Left lung (tissue), 10 donors: ENCODE data around the gene ENOX1. TPM values are rescaled to one million over a fixed set of nuclear protein-coding genes. Genes with fewer than 3 reads are reported as not detected.

Experiments
- ATAC-seq: fragments of 200-7000 bp; cut with Tn5 transposase; one replicate; pipeline ENCODE4 v1.9.1; 2020; ENCODE audit warnings: moderate library complexity
- DNase-seq, 4 donors: peaks; one replicate each; pipeline ENCODE4 v3.0.0-alpha.2; 2013 to 2020
- H3K27ac ChIP-seq, 2 donors: fragments of 200-600 bp; sonication (generic) in 1 of 2; one replicate each; pipeline versions ENCODE4 v1.5.0 to v1.8.0; 2020 to 2021
- H3K27me3 ChIP-seq, 2 donors: fragments of 200-600 bp; sonication (generic) in 1 of 2; one replicate each; pipeline versions ENCODE4 v1.5.0 to v1.8.0; 2020 to 2021
- H3K36me3 ChIP-seq, 2 donors: fragments of 200-600 bp; sonication (generic) in 1 of 2; one replicate each; pipeline versions ENCODE4 v1.5.0 to v1.8.0; 2020 to 2021
- H3K4me1 ChIP-seq, 2 donors: fragments of 200-600 bp; one replicate each; pipeline ENCODE4 v1.8.0; 2021
- H3K4me3 ChIP-seq, 2 donors: fragments of 200-600 bp; sonication (generic) in 1 of 2; one replicate each; pipeline versions ENCODE4 v1.5.0 to v1.8.0; 2020 to 2021; ENCODE audit warnings: mild to moderate bottlenecking in 1 of 2
- H3K9me3 ChIP-seq, 2 donors: fragments of 200-600 bp; sonication (generic) in 1 of 2; one replicate each; pipeline versions ENCODE4 v1.5.0 to v1.8.0; 2020 to 2021
- intact Hi-C, 2 donors: fragments of 100-400 bp; cut with DNase I; formaldehyde crosslinking; loops; one replicate each; pipeline versions ENCODE4 v1.11.2 to v1.14.2; 2022
- polyA plus RNA-seq, 6 donors: library from polyadenylated mRNA; unstranded; fragments of 120-200 nt; gene quantifications; one replicate each; pipeline ENCODE4 v1.2.1, GENCODE V29; 2013; ENCODE audit not compliant: insufficient read length in 6 of 6
- total RNA-seq, 2 donors: library from RNA; stranded (reverse); fragmentation: NEBNext Ultra II Directional; extraction: Animal tissue kit (Norgen Biotek cat#: 25700); gene quantifications; one replicate each; pipeline ENCODE4 v1.2.1, GENCODE V29; 2021
- TF ChIP-seq, protein P1 (sequence below), 2 donors: fragments of 200-600 bp; sonication (generic) in 1 of 2; IDR thresholded peaks; one replicate each; pipeline versions ENCODE4 v1.5.0 to v1.8.0; 2021; ENCODE audit warnings: antibody characterized with exemption in 2 of 2
- donor health status: DM: no; HTN: yes; CAD: no.
- donor health status: DM: no; HTN: no; CAD: no.

Gene ENOX1
- total and polyA plus RNA-seq, 8 donors, result 1.5 to 9.0 (median 6.8) TPM

GRCh38 chr13:43614063-43614462 lies 172.7 kb downstream of the ENOX1 start:
- intact Hi-C loops, result no loop called here
- Histone ChIP-seq H3K36me3 (no peaks in the 10 kb centered on the region), H3K27me3 (no peaks in the 10 kb centered on the region), H3K27ac (no peak overlapping the region), H3K4me3 (no peak overlapping the region), H3K9me3 (peaks cover 0 to 6% of the 10 kb centered on the region in 2 donors), H3K4me1 (no peaks in the 10 kb centered on the region)
- ATAC-seq (no peak), DNase-seq (no peak)
- TF ChIP-seq, protein P1, sequence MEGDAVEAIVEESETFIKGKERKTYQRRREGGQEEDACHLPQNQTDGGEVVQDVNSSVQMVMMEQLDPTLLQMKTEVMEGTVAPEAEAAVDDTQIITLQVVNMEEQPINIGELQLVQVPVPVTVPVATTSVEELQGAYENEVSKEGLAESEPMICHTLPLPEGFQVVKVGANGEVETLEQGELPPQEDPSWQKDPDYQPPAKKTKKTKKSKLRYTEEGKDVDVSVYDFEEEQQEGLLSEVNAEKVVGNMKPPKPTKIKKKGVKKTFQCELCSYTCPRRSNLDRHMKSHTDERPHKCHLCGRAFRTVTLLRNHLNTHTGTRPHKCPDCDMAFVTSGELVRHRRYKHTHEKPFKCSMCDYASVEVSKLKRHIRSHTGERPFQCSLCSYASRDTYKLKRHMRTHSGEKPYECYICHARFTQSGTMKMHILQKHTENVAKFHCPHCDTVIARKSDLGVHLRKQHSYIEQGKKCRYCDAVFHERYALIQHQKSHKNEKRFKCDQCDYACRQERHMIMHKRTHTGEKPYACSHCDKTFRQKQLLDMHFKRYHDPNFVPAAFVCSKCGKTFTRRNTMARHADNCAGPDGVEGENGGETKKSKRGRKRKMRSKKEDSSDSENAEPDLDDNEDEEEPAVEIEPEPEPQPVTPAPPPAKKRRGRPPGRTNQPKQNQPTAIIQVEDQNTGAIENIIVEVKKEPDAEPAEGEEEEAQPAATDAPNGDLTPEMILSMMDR (IDR thresholded peaks at IDR 0.05), result no peak

DNA sequence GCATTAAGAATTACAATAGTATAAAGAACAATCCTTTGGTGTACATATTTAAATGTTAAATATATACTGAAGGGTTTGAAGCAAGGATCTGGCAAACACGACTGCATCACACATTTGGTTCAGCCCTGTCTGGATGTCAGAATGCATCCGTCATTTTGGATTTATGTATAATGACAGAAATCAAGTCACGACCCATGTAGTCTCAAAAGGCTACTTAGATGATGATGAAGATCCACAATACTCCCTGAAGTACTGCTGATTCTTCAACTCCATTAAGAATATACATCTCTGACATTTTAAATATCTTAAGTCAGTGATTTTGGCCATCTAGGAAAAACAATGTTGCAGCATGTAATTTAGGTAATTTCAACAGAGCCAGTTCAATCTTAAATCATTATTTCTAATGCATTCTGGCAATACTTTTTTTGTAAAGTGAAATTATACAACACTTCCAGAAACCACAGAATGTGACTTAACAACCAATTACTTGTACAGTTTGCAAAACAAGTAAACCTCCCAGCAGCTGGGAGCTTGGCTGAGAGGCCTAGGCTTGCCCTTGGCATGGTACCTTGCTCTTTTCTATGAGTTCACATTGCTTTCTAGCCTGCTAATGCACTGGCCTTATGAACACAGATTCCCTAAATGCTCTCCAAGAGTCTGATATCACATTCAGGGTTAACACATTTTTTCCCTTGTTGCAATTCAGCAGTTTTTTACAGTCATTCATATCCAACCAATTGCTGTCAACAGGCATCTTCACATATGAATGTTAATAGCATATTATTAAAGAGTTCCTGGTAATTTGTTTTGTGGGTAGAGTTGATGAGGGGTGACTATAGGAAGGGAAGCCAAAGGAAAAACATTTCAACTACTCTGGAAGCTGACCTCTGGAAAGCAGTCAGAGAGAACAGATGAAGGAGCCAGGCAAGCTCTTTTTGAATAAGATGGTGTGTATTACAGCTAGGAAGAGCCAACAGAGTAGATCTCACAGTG lies 175.2 kb downstream of the ENOX1 start:
- peak; percentile 34 for ATAC-seq
- Histone ChIP-seq H3K9me3 (no peaks in the 10 kb centered on the region), H3K27me3 (no peaks in the 10 kb centered on the region), H3K27ac (no peak overlapping the region), H3K4me3 (no peak overlapping the region), H3K36me3 (no peaks in the 10 kb centered on the region), H3K4me1 (no peaks in the 10 kb centered on the region)
- DNase-seq, result peak in 2 of 4 donors; percentile 70 to 92
- TF ChIP-seq, protein P1 (IDR thresholded peaks at IDR 0.05), result no peak
- intact Hi-C loops, result no loop called here

GRCh38 chr13:43608400-43609137 lies 178.2 kb downstream of the ENOX1 start:
- TF ChIP-seq, protein P1 (IDR thresholded peaks at IDR 0.05), result no peak
- ATAC-seq, result no peak
- intact Hi-C loops, result no loop called here
- Histone ChIP-seq H3K36me3 (no peaks in the 10 kb centered on the region), H3K9me3 (peaks cover 0 to 17% of the 10 kb centered on the region in 2 donors), H3K27ac (no peak overlapping the region), H3K4me1 (no peaks in the 10 kb centered on the region), H3K4me3 (no peak overlapping the region), H3K27me3 (no peaks in the 10 kb centered on the region)
- no peak for DNase-seq

GRCh38 chr13:43597599-43597945 lies 189.2 kb downstream of the ENOX1 start:
- no peak overlapping the region for H3K27ac ChIP-seq
- intact Hi-C loops, result no loop called here
- TF ChIP-seq, protein P1 (IDR thresholded peaks at IDR 0.05), result no peak
- DNase-seq, result no peak
- H3K4me3 ChIP-seq, result no peak overlapping the region
- no peaks in the 10 kb centered on the region for H3K4me1 ChIP-seq
- no peaks in the 10 kb centered on the region for H3K36me3 ChIP-seq
- H3K27me3 ChIP-seq, result no peaks in the 10 kb centered on the region
- ATAC-seq, result no peak
- H3K9me3 ChIP-seq, result peaks cover 0 to 4% of the 10 kb centered on the region in 2 donors
